ENCODE measurements around the gene LTBP1.
"Not testable (repeated sequence)": the region's sequence is repeated elsewhere in the genome, so short reads cannot be mapped to it uniquely, and the experiment has no call there.

The LTBP1 gene

GRCh38 chr2:33380001-33380609 is 433.4 kb downstream of the LTBP1 start:
- no peak for DNase-seq (ENCODE audit: low read depth in 2 of 2)

GRCh38 chr2:33380719-33381118 is 434.0 kb downstream of the LTBP1 start:
- DNase-seq (ENCODE audit: low read depth in 2 of 2) = no peak

GRCh38 chr2:33381301-33381858 is 434.6 kb downstream of the LTBP1 start:
- DNase-seq (ENCODE audit: low read depth in 2 of 2) = no peak

GRCh38 chr2:33383855-33384598 is 437.3 kb downstream of the LTBP1 start:
- DNase-seq (ENCODE audit: low read depth in 2 of 2) = no peak

- DNase-seq (ENCODE audit: low read depth in 2 of 2) = no peak
These were observed 437.8 kb downstream of the LTBP1 start for GRCh38 chr2:33384599-33384961.

- DNase-seq (ENCODE audit: low read depth in 2 of 2) = no peak
These were observed 442.2 kb downstream of the LTBP1 start for GRCh38 chr2:33388996-33389395.

GRCh38 chr2:33389695-33390094 is 442.9 kb downstream of the LTBP1 start:
- DNase-seq (ENCODE audit: low read depth in 2 of 2) = not testable (repeated sequence)

- peak; percentile 62 to 66 for DNase-seq (ENCODE audit: low read depth in 2 of 2)
These were observed 444.9 kb downstream of the LTBP1 start for GRCh38 chr2:33391529-33392255.

- DNase-seq (ENCODE audit: low read depth in 2 of 2) = no peak
These were observed 445.6 kb downstream of the LTBP1 start for GRCh38 chr2:33392366-33392765.

- DNase-seq (ENCODE audit: low read depth in 2 of 2) = no peak
These were observed 448.3 kb downstream of the LTBP1 start for GRCh38 chr2:33395034-33395433.

GRCh38 chr2:33395655-33396249 is 449.0 kb downstream of the LTBP1 start:
- DNase-seq (ENCODE audit: low read depth in 2 of 2) = peak in 1 of 2 experiments; percentile 48

- no peak for DNase-seq (ENCODE audit: low read depth in 2 of 2)
These were observed 457.6 kb downstream of the LTBP1 start for GRCh38 chr2:33404321-33404720.

GRCh38 chr2:33406622-33407021 is 459.9 kb downstream of the LTBP1 start:
- no peak for DNase-seq (ENCODE audit: low read depth in 2 of 2)

GRCh38 chr2:33408109-33408508 is 461.4 kb downstream of the LTBP1 start:
- DNase-seq (ENCODE audit: low read depth in 2 of 2) = no peak

- no peak for DNase-seq (ENCODE audit: low read depth in 2 of 2)
These were observed 462.7 kb downstream of the LTBP1 start for GRCh38 chr2:33409417-33409955.

- DNase-seq (ENCODE audit: low read depth in 2 of 2) = no peak
These were observed 465.0 kb downstream of the LTBP1 start for GRCh38 chr2:33411765-33412164.

GRCh38 chr2:33412920-33413319 is 466.2 kb downstream of the LTBP1 start:
- DNase-seq (ENCODE audit: low read depth in 2 of 2) = peak in 1 of 2 experiments; percentile 37

GRCh38 chr2:33419581-33420200 is 472.9 kb downstream of the LTBP1 start:
- no peak for DNase-seq (ENCODE audit: low read depth in 2 of 2)

GRCh38 chr2:33420726-33421125 is 474.0 kb downstream of the LTBP1 start:
- DNase-seq (ENCODE audit: low read depth in 2 of 2) = no peak

GRCh38 chr2:33421820-33422219 is 475.1 kb downstream of the LTBP1 start:
- no peak for DNase-seq (ENCODE audit: low read depth in 2 of 2)

GRCh38 chr2:33425161-33425560 is 478.4 kb downstream of the LTBP1 start:
- DNase-seq (ENCODE audit: low read depth in 2 of 2) = no peak
